Body of pancreas (tissue), 4 donors: ENCODE data around the gene ANKZF1.

ENCODE experiments used
- CTCF ChIP-seq, 7 experiments: fragments of 450-650 bp in 4 of 7; fragments of 200-600 bp in 3 of 7; sonication (generic) in 3 of 7; IDR thresholded peaks; one replicate each; pipeline ENCODE4 v1.5.1; 2016 to 2019; ENCODE audit warnings: antibody characterized with exemption in 7 of 7
- POLR2A ChIP-seq, 3 donors: fragments of 450-650 bp; IDR thresholded peaks; one replicate each; pipeline ENCODE4 v1.6.1; 2016; ENCODE audit warnings: antibody characterized with exemption in 3 of 3, mild to moderate bottlenecking in 2 of 3

- no peak for TF ChIP-seq POLR2A (IDR thresholded peaks at IDR 0.05)
- no peak for TF ChIP-seq CTCF (IDR thresholded peaks at IDR 0.05)
These were observed 20.1 kb upstream of the ANKZF1 start for GRCh38 chr2:219209236-219210195.
